Lung (tissue), 12 donors: ENCODE measurements around the gene EPHA8. TPM values are rescaled to one million over a fixed set of nuclear protein-coding genes. Genes with fewer than 3 reads are reported as not detected.
A peak's percentile ranks its signal among the peaks of the same experiment; 100 is the strongest.

ENCODE experiments used
- ATAC-seq: fragments of 200-7000 bp; cut with Tn5 transposase; one replicate; pipeline ENCODE4 v1.9.1; 2020; ENCODE audit warnings: moderate number of reproducible peaks; ENCODE audit not compliant: insufficient read depth, low FRiP score
- DNase-seq, 3 donors: peaks; one replicate each; pipeline ENCODE4 v3.0.0-alpha.2; 2013 to 2017
- H3K27ac ChIP-seq, 2 donors: one replicate each; pipeline ENCODE4 v1.5.1; 2013; ENCODE audit warnings: mild to moderate bottlenecking in 2 of 2, moderate library complexity in 2 of 2, control low read depth in 1 of 2, inconsistent platforms in 1 of 2, low read depth in 1 of 2, low read length in 1 of 2
- H3K27me3 ChIP-seq, 3 donors: one replicate each; pipeline ENCODE4 v1.5.1; 2013; ENCODE audit warnings: low read length in 2 of 3; ENCODE audit not compliant: control insufficient read depth in 3 of 3, insufficient read depth in 3 of 3
- H3K36me3 ChIP-seq, 4 donors: one replicate each; pipeline ENCODE4 v1.5.1; 2013; ENCODE audit warnings: low read length in 4 of 4, mild to moderate bottlenecking in 1 of 4, moderate library complexity in 1 of 4; ENCODE audit not compliant: control insufficient read depth in 4 of 4, insufficient read depth in 4 of 4
- H3K4me1 ChIP-seq, 5 donors: one replicate each; pipeline ENCODE4 v1.5.1; 2013; ENCODE audit warnings: low read length in 5 of 5, mild to moderate bottlenecking in 2 of 5, moderate library complexity in 1 of 5; ENCODE audit not compliant: control insufficient read depth in 5 of 5, insufficient read depth in 5 of 5
- H3K4me3 ChIP-seq: one replicate; pipeline ENCODE4 v1.5.1; 2013; ENCODE audit warnings: mild to moderate bottlenecking, control low read depth, moderate library complexity
- H3K9ac ChIP-seq, 2 donors: one replicate each; pipeline ENCODE4 v1.5.1; 2013; ENCODE audit warnings: low read length in 2 of 2, control low read depth in 1 of 2; ENCODE audit not compliant: insufficient read depth in 1 of 2
- H3K9me3 ChIP-seq, 4 donors: one replicate each; pipeline ENCODE4 v1.5.1; 2013; ENCODE audit warnings: low read length in 3 of 4, mild to moderate bottlenecking in 1 of 4, moderate library complexity in 1 of 4; ENCODE audit not compliant: control insufficient read depth in 4 of 4, insufficient read depth in 3 of 4
- WGBS, 2 donors: extraction: QIAGEN DNeasy Blood & Tissue Kit; methylation state at CpG; one replicate each; pipeline ENCODE4 v1.1.7; 2013; 5-methylcytosine and 5-hydroxymethylcytosine counted together
- polyA plus RNA-seq, 2 donors: library from polyadenylated mRNA; stranded (reverse); fragments of 200-250 nt; gene quantifications; one replicate each; pipeline ENCODE4 v1.2.1, GENCODE V29; 2013
- total RNA-seq, 2 donors: library from RNA; depleted of rRNA in 1 of 2; stranded (reverse); fragments of >200 nt in 1 of 2; gene quantifications; one replicate each; pipeline ENCODE4 v1.2.1, GENCODE V29; 2014 to 2021
- TF ChIP-seq, protein P1 (sequence below): IDR thresholded peaks from 2 replicates; pipeline ENCODE4 v1.5.1; 2012; ENCODE audit warnings: mild to moderate bottlenecking; ENCODE audit errors: control extremely low read depth, extremely low read depth
- donor health status: control.
- donor health status: control.
- donor health status: Bipolar disorder and iron deficiency.
- donor health status: healthy.
- donor health status: DM: yes; HTN: yes; CAD: no.

Gene EPHA8
- total and polyA plus RNA-seq, 4 donors = 0.01 TPM; not detected in 3

DNA sequence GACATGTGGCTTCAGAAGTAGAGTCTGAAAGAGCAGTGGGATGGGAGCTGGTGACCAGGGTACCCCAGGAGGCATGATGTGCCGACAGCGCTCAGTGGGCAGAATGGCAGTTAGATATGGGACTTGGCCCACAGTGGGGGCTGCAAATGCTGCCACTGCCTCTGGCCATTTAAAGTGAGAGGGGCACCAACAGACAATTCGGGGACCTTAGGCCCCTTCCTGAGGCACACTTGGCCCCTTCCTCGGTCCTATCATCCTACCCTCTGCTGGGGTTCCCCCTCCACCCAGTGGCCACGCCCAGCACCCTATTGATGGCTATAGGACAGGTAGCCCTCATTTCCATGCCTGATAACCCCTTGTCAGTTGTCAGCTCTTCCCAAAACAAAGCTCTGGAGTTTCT, 36.6 kb upstream of the EPHA8 start:
- TF ChIP-seq, protein P1, sequence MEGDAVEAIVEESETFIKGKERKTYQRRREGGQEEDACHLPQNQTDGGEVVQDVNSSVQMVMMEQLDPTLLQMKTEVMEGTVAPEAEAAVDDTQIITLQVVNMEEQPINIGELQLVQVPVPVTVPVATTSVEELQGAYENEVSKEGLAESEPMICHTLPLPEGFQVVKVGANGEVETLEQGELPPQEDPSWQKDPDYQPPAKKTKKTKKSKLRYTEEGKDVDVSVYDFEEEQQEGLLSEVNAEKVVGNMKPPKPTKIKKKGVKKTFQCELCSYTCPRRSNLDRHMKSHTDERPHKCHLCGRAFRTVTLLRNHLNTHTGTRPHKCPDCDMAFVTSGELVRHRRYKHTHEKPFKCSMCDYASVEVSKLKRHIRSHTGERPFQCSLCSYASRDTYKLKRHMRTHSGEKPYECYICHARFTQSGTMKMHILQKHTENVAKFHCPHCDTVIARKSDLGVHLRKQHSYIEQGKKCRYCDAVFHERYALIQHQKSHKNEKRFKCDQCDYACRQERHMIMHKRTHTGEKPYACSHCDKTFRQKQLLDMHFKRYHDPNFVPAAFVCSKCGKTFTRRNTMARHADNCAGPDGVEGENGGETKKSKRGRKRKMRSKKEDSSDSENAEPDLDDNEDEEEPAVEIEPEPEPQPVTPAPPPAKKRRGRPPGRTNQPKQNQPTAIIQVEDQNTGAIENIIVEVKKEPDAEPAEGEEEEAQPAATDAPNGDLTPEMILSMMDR = no peak
- Histone ChIP-seq H3K27me3 (no peaks in the 10 kb centered on the region), H3K9me3 (no peaks in the 10 kb centered on the region), H3K27ac (no peak overlapping the region), H3K36me3 (peaks cover 14 to 54% (median 23%) of the 10 kb centered on the region in 4 donors), H3K9ac (no peak overlapping the region), H3K4me3 (no peak overlapping the region), H3K4me1 (peaks cover 0 to 21% (median 12%) of the 10 kb centered on the region in 5 donors)
- no peak for DNase-seq
- no peak for ATAC-seq
- WGBS, 2 donors = 96 to 99% methylated on average over 5 of the region's 5 CpGs

DNA sequence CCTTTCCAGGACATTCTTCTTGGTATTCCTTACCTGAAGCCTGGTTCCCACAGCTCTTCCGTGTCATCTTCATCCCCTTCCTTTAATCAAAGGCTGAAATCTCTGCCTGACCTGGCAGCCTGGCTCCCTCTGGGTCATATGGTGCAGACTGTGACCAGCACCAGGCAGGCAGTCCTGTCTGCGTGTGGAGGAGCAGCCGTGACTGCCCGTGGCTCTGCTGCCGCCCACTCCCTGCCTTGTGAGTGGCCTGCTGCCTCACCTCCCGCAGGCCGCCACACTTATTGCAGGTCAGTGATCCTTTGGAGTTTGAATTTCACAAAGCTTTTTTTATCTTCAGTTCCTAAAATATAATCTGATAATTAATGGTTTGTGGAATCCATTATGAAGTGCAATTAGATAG, 36.2 kb upstream of the EPHA8 start:
- no peak for ATAC-seq
- Histone ChIP-seq H3K9ac (no peak overlapping the region), H3K9me3 (no peaks in the 10 kb centered on the region), H3K27ac (no peak overlapping the region), H3K27me3 (no peaks in the 10 kb centered on the region), H3K4me3 (no peak overlapping the region), H3K4me1 (peaks cover 0 to 24% (median 12%) of the 10 kb centered on the region in 5 donors), H3K36me3 (peaks cover 12 to 51% (median 21%) of the 10 kb centered on the region in 4 donors)
- no peak for DNase-seq
- TF ChIP-seq, protein P1 = no peak
- WGBS, 2 donors = 89 to 91% methylated on average over 7 of the region's 7 CpGs

DNA sequence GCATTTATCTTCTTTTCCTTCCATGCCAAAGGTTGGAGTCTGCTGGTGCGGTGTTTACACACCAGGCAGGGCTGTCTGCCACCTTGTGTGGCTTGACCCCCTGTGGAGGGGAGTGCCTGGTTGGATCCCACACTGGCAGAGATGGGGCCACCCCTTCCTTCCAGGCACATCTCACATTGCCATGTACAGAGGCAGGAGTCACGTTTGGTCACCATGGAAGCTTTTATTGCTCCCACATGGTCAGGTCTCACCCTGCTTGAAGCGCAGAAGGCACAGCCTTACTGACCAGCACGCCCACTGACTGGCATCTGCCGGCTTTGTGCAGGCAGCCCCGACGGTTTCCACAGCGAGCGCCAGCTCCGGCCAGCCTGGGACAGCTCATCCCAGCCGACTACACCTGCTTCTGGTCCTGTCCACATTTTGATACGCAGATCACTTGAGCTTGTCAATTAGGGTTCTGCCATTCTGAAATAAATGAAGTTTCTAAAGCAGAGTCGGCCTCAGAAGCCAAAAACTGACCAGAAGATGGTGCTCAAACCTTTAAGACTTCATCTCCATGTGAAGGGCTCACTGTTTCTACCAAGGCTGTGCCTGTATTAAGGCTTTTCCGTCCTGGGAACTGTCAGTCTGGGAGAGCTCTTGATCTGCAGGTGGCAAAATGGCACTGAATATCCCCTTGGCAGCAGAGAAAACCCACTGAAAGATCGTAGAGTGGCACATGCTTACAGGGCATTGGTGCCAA, 35.6 kb upstream of the EPHA8 start:
- ATAC-seq (no peak), DNase-seq (peak in 2 of 3 donors; percentile 41 to 58)
- TF ChIP-seq, protein P1 = no peak
- no peak overlapping the region for H3K9ac ChIP-seq
- 91% methylated on average over 15 of the region's 15 CpGs for WGBS, 2 donors
- peaks cover 7 to 48% (median 17%) of the 10 kb centered on the region in 4 donors for H3K36me3 ChIP-seq
- H3K4me3 ChIP-seq = no peak overlapping the region
- H3K9me3 ChIP-seq = no peaks in the 10 kb centered on the region
- H3K27me3 ChIP-seq = no peaks in the 10 kb centered on the region
- peaks cover 0 to 24% (median 12%) of the 10 kb centered on the region in 5 donors for H3K4me1 ChIP-seq
- H3K27ac ChIP-seq = no peak overlapping the region
